Measurements from ENCODE around the gene IMMP2L.

IMMP2L gene

DNA sequence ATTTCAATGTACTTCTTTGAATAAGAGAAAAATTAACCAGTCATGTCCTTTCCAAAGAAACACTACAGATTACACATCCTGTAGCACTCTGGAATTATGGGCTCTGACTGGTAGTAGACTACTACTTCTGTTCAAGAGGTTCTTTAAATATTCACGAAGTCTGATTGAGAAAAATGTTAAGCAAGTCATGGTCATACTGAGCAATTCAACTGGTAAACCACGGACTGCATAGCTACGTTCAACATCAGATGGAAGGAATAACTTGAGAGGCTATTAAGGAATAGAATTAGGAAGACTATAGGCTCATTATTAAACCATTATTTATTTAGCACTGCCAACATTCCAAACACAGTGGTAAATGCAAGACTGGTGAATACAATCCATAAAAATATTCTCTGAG is 160.8 kb downstream of the IMMP2L start:
- Histone ChIP-seq H3K27ac (no peak overlapping the region), H3K4me3 (ENCODE audit: low read depth in 1 of 2, low read length in 1 of 2) (no peak overlapping the region), H3K27me3 (no peaks in the 10 kb centered on the region), H3K36me3 (no peaks in the 10 kb centered on the region), H3K9me3 (no peaks in the 10 kb centered on the region), H3K4me1 (ENCODE audit: control insufficient read depth in 1 of 2, insufficient read depth in 1 of 2, low read depth in 1 of 2, low read length in 1 of 2) (no peaks in the 10 kb centered on the region)
- no peak for TF ChIP-seq CTCF (IDR thresholded peaks at IDR 0.05)

DNA sequence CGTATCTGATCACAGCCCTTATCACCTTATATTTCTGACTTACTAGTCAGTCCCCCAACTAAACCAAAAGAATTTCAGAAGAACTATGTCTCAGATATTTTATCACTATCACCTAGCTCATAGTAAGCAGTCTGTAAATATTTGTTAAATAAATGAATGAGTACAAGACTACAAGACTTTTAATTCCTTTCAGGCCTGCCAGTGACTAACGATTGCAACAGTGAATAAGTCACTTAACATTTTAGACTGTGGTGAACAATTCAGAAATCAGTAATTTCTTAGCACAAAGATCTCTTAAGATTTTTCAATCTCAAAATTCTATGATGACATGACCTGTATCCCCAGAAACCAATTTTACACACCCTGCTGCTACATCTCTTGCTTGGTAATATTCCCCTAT is 162.2 kb downstream of the IMMP2L start:
- H3K4me3 ChIP-seq (ENCODE audit: low read depth in 1 of 2, low read length in 1 of 2) = no peak overlapping the region
- H3K36me3 ChIP-seq = no peaks in the 10 kb centered on the region
- no peak for TF ChIP-seq CTCF (IDR thresholded peaks at IDR 0.05)
- H3K9me3 ChIP-seq = no peaks in the 10 kb centered on the region
- H3K27me3 ChIP-seq = no peaks in the 10 kb centered on the region
- H3K4me1 ChIP-seq (ENCODE audit: control insufficient read depth in 1 of 2, insufficient read depth in 1 of 2, low read depth in 1 of 2, low read length in 1 of 2) = no peaks in the 10 kb centered on the region
- no peak overlapping the region for H3K27ac ChIP-seq

- Histone ChIP-seq H3K9me3 (no peaks in the 10 kb centered on the region), H3K36me3 (no peaks in the 10 kb centered on the region), H3K27ac (no peak overlapping the region), H3K27me3 (no peaks in the 10 kb centered on the region), H3K4me3 (ENCODE audit: low read depth in 1 of 2, low read length in 1 of 2) (no peak overlapping the region), H3K4me1 (ENCODE audit: control insufficient read depth in 1 of 2, insufficient read depth in 1 of 2, low read depth in 1 of 2, low read length in 1 of 2) (no peaks in the 10 kb centered on the region)
- TF ChIP-seq CTCF (IDR thresholded peaks at IDR 0.05) = no peak
Measured at GRCh38 chr7:111394891-111395290, 167.4 kb downstream of the IMMP2L start.

GRCh38 chr7:111393011-111393754 is 169.1 kb downstream of the IMMP2L start:
- H3K27ac ChIP-seq = no peak overlapping the region
- H3K36me3 ChIP-seq = no peaks in the 10 kb centered on the region
- H3K4me3 ChIP-seq (ENCODE audit: low read depth in 1 of 2, low read length in 1 of 2) = no peak overlapping the region
- H3K27me3 ChIP-seq = no peaks in the 10 kb centered on the region
- no peaks in the 10 kb centered on the region for H3K9me3 ChIP-seq
- H3K4me1 ChIP-seq (ENCODE audit: control insufficient read depth in 1 of 2, insufficient read depth in 1 of 2, low read depth in 1 of 2, low read length in 1 of 2) = no peaks in the 10 kb centered on the region
- no peak for TF ChIP-seq CTCF (IDR thresholded peaks at IDR 0.05)

DNA sequence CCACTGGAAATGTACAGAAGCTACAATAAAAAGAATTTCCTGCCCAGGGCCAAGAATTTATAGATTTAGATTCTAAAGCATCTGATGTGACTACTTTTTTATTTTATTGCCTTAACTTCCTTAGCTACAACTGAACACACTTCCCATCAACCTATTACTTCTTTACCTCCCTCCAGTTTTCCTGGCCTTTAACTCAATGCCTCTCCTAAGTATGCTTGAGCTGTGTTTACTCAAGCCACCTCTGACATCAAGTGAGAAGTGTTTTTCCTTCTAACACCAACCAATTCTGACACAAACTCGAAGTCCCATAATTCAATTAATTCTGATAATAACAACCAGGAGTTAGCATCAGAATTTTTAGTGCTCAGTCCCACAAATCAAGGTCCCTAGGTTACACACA is 170.0 kb downstream of the IMMP2L start:
- Histone ChIP-seq H3K9me3 (no peaks in the 10 kb centered on the region), H3K4me1 (ENCODE audit: control insufficient read depth in 1 of 2, insufficient read depth in 1 of 2, low read depth in 1 of 2, low read length in 1 of 2) (no peaks in the 10 kb centered on the region), H3K27me3 (no peaks in the 10 kb centered on the region), H3K4me3 (ENCODE audit: low read depth in 1 of 2, low read length in 1 of 2) (no peak overlapping the region), H3K27ac (no peak overlapping the region), H3K36me3 (no peaks in the 10 kb centered on the region)
- no peak for TF ChIP-seq CTCF (IDR thresholded peaks at IDR 0.05)
